Activated CD4-positive, alpha-beta T cell treated with anti-CD3 and anti-CD28 coated beads, Interleukin-2, Interleukin-6, amounts not matched to agents 100 ng/mL and 50 ng/mL, durations not matched to agents 16 hours and 8 hours (primary cell): ENCODE data around the gene ACTL6B.

Source experiments
- DNase-seq: peaks from one replicate; pipeline ENCODE4 v3.0.0-alpha.2; 2020

Gene ACTL6B

DNA sequence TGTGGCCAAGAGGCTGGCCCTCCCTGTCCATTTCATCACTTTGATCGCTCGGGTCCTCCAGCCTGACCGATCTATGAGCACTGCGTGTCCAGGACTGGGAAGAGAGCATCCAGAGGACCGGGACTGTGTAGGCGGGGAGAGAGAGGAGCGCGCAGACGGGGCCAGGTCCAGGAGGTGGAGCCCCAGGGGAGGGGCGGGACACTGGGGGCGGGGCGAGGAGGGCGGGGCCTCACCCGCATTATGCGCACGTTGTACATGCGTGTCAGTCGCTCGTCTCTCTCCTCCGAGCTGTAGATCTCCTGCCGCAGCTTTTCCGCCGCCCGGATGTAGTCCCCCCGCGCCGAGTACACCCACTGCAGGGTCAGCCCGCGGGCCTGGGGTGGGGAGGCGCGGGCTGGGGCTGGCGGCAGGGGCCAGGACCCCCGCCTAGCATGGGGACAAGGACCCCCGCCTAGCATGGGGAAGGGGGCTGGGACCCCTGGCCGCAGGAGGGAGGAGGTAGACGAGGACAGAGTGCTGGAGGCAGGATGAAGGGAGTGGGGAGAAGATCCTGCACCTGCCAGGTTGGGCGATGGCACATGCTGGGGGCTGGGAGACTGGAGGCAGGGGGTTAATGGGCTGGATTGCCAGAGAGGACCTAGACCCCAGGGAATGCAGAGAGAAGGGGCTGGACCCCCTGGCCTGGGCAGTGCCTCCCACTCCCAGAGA is 29.6 kb downstream of the ACTL6B start:
- DNase-seq: peak; percentile 93

DNA sequence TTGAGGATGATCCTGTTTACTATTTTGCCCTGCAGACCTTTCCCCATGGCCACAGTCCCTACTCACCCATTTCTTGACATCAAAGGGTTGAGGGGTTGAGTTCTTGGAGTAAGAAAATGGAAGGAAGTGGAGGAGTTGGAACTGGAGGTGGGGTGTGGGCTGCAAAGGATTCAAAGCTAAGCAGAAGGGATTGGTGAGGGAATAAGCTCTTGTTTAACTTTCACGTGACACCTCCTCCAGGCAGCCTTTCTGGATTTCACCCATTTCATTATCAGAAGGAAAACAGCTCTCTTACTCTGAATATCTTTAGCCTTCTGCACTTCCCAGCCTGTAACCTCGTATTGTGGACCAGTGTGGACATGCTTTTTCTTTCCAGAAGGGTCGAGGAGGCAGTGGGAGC is 30.2 kb downstream of the ACTL6B start:
- no peak for DNase-seq

DNA sequence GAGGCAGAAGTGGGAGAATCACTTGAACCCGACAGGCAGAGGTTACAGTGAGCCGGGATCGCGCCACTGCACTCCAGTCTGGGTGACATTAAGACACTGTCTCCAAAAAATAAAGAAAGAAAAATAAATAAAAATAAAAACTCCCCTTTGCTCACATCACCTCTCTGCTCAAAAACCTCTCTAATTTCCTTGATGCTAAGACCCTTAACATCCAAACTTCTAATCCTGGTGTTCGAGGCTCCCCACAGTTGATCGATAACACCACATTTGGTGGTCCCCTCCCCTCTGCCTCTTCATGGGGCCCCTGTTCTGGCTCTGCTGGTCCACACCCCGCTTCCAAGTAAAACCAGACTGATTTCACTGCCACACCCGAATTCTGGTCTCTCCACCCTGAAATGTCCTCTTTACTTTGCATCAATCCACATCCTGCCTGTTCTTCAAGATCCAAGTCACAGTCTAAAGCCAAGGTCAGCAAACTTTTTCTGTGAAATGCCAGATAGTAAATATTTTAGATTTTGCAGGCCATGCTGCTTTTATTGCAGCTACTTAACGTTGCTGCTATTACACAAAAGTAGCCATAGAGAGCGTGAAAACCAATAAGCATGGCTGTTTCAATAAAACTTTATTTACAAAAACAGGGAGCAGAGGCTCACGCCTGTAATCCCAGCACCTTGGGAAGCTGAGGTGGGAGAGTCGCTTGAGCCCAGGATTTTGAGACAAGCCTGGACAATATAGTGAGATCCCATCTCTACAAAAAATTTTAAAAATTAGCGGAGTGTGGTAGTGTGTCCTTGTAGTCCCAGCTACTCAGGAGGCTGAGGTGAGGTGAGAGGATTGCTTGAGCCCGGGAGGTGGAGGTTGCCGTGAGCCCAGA is 32.1 kb downstream of the ACTL6B start:
- DNase-seq: no peak

DNA sequence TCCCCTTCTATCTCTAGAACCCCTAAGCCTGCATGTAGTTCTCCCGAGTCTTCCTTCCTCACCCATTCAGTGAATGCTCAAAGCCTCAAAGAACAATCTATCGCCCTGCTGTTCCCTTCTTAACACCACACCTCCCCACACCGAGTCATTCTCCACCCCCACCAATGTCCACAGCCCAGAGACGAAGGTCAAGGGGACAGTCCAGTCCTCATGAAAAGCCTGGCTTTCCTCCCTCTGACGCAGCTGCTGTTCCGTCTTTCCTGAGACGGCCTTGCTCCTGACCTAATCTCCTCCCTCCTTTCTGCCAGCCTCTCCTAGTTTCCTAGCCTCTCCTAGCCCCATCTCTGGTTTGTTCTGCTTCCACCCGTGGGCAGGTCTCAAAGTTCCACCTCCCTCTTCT is 34.7 kb downstream of the ACTL6B start:
- DNase-seq: no peak

DNA sequence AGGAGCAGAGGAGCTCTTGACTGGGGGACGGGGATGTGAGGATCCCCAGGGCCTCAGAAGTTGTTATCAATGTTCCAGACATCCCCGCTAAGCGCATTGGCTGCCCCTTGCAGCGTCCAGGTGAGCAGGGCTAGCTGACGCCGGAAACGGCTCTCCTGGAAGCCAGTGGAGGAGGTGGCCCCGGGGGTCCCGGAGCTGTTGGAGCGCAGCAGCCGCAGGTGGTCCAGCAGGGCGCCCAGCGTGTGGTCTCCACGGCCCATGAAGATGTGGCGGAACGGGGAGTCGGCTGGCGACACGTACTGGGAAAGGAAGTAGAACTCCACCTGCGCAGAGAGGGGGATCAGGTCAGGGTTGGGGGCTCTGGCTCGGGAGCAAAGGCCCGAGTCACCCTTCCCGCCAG is 35.4 kb downstream of the ACTL6B start:
- DNase-seq: no peak

DNA sequence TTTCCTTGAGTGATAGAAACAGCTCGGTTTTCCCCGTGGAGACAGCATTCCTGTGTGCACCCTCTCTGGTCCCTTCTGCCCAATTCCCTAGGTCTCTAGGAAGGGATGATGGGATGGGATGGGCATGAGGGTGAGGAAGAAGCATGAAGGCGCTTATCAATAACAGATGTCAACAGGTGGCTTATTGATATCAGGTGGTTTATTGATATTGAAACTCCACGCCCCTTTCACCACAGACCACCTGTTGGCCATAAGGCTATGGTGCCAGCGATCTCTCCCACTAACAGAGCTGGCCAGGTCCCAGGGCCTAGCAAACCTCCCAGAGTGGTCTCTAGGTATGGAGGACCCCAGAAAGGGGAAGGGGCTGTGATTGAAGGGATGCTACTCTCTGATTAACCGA is 36.0 kb downstream of the ACTL6B start:
- no peak for DNase-seq

DNA sequence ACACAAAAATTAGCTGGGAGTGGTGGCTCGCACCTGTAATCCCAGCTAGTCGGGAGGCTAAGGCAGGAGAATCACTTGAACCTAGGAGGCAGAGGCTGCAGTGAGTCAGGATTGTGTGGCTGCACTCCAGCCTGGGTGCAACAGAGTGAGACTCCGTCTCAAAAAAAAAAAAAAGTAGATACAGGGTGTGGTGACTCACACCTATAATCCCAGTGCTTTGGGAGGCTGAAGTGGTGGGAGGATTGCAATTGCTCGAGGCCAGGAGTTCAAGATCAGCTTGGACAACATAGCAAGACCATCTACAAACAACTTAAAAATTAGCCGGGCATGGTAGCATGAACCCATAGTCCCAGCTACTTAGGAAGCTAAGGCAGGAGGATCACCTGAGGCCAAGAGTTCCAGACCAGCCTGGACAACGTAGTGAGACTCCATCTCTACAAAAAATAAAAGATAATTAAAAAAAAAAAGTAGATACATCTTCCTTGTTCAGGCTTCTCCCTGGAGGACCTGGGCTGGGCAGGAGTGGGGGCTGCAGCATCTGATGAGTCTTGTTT is 41.9 kb downstream of the ACTL6B start:
- DNase-seq: no peak

DNA sequence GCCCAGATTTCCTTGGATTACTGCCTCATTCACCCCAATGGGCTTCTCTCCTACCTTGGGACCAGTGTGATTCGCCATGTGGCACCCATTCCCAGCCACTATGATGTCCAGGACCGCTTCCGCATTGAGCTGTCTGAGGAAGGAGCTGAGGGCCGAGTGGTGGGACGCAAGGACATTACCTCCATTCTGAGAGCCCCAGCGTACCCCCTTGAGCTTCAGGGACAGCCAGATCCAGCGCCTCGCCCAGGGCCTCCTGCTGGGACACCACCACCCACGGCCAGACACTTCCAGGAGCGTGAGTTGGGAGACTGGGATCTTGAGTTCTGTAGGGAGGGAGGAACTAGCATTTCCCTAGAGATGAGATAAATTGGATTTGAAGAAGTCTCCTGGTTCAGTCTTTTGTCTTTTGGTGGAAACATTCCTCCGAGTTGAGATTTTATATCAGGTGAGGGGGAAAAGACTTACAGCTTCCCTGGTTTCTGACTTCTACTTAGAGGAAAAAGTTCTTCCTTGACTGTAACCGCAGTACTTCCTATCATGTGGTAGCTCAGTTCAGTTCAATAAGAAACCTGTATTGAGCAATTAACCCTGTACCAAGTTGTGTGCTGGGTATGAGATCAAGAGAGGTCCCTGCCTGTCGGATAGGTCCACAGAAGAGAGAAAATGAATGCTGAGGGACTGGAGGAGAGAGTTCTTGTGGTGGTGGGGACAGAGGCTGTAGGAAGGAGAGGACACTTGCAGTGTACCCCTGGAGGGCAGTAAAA is 42.7 kb downstream of the ACTL6B start:
- DNase-seq: peak; percentile 30

DNA sequence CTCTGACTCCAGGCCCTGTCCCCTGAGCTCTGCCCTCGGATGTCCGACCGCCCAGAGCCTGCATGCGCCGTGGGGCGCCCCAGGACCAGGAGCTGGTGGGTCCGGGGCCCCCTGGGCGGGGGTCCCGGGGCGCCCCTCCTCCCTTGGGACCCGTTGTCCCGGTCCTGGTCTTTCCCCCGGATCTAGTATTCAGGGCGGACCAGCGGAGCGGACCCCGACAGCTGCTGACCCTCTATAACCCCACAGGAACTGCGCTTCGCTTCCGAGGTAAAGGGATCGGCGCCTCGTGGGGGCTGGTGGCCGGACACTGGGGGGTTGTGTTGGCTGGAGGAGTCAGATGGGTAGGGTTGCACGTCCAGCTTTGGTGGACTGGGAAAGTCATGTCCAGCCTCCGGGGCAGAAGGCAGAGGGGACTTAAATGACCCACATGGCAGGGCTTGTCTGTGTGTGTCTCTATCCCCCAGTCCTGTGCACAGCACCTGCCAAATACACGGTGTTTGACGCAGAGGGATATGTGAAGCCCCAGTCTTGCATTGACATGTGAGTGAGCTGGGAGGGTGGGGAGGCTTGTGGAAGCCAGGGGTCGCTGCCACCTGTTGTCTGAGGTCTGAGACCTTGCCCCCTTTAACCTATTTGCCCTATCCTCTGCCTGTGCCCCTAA is 43.4 kb downstream of the ACTL6B start:
- DNase-seq: no peak

DNA sequence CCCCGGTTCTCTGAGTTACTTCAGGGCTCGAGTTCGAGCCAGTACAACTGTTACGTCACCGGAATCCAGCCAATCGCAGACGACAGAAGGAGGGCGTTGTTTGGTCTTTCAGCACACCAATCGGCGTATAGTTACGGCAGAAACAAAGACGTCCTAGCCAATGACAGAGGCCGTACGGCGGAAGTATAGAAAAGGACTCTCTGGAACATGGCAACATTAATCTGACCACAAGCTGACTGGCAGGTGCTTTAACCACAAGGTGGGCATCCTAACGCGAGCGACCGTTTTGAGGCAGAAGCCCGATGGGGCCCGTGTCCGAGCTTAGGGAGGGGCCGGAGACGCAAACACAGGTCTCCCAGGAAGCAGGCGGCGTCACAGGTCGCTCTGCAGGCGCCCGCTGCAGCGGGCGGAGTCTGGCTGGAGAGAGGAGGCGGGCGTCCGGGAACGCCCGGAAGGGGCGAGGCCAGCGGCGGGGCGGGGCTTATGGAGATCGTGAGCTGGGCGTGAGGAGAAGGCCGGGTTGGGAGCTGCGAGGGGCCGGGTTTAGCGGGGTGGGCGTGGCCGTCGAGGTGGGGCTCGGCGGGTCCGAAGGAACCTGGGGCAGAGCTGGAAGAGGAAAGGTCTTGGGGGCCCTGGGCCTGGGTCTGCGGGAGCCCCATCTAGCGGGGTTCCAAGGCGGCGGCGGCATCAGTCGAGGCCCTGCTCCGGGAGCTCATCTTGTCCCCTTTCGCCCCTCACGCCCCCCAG is 44.1 kb downstream of the ACTL6B start, which contains the start of gene MOSPD3:
Gene MOSPD3, plus strand, starts transcription at position 558 of the 747 bp plus-strand sequence. CDS start 252 bp downstream, outside the sequence.
- peak; percentile 99 for DNase-seq

DNA sequence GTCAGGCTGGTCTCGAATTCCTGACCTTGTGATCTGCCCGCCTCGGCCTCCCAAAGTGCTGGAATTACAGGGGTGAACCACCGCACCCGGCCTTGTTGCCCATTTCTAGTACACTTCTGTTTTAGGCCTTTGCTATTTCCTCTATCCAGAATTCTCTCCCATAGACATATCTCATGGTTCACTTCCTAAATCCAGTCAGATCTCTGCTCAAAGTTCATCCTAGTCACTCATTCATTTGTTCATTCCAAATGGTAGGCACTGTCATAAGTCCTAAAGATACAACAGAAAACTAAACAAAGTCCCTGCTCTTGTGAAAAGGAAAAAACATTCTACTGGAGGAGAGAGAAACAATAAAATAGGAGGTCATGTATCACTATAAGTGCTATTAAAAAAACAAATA is 46.3 kb downstream of the ACTL6B start:
- DNase-seq: no peak

DNA sequence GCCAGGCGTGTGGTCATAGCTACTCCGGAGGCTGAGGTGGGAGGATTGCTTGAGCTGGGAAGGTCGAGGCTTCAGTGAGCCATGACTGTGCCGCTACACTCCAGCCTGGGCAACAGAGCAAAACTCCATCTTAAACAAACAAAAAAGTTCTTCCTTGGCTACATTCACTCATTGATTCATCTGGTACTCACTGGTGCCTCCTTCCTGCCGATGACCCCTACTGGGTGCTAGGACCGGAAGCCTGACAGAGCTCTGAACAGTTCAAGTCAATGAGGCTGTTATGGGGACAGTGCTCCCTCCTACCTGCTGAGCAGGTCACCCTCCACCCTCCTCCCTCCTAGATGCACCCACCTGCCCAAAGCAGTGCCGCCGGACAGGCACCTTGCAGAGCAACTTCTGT is 49.1 kb downstream of the ACTL6B start:
- DNase-seq: no peak

DNA sequence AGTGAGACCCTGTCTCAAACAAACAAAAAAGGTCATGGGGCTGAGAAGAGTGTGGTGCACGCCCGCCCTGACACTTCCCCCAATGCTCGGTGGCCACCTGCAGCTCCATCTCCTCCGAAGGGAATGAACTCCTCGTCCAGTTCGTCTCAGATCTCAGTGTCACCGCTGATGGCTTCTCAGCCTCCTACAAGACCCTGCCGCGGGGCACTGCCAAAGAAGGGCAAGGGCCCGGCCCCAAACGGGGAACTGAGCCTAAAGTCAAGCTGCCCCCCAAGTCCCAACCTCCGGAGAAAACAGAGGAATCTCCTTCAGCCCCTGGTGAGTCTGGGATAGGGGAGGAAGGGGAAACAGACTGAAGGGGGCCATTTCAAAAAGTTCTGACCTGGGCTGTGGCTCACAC is 49.9 kb downstream of the ACTL6B start:
- DNase-seq: no peak

DNA sequence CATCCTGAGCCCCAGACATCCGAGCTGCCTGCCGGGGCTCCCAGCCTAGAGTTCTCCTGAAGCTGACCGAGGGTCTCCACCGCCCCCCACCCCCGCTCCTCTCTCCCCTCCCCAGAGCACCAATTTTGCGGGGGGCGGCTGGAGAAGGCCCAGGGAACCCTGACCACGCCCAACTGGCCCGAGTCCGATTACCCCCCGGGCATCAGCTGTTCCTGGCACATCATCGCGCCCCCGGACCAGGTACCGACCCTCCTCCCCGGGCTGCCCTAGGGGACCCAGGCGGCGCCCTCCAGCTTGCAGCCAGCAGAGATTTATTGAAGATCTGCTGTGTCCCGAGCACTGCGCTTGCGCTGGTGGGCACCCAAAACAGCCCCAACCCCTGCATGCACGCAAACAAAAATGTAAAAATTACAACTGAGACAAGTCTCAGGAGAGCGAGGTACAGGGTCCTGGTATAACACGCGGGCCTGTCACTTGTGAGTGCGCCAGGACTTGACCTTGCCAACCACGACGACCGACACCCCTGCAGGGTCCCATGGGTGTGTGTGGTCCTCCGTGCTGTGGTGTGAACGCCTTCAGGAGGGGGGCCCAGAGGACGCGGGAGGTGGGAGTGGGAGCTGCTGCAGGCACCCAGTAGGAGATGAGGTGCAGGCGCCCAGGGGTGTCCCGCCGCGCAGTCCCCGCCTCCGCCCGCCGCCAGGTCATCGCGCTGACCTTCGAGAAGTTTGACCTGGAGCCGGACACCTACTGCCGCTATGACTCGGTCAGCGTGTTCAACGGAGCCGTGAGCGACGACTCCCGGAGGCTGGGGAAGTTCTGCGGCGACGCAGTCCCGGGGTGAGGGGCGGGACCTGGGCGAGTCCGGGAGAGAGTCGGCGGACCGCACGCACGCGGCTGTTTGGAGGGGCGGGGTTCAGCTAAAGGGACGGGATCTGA is 51.0 kb downstream of the ACTL6B start:
- peak; percentile 38 for DNase-seq

DNA sequence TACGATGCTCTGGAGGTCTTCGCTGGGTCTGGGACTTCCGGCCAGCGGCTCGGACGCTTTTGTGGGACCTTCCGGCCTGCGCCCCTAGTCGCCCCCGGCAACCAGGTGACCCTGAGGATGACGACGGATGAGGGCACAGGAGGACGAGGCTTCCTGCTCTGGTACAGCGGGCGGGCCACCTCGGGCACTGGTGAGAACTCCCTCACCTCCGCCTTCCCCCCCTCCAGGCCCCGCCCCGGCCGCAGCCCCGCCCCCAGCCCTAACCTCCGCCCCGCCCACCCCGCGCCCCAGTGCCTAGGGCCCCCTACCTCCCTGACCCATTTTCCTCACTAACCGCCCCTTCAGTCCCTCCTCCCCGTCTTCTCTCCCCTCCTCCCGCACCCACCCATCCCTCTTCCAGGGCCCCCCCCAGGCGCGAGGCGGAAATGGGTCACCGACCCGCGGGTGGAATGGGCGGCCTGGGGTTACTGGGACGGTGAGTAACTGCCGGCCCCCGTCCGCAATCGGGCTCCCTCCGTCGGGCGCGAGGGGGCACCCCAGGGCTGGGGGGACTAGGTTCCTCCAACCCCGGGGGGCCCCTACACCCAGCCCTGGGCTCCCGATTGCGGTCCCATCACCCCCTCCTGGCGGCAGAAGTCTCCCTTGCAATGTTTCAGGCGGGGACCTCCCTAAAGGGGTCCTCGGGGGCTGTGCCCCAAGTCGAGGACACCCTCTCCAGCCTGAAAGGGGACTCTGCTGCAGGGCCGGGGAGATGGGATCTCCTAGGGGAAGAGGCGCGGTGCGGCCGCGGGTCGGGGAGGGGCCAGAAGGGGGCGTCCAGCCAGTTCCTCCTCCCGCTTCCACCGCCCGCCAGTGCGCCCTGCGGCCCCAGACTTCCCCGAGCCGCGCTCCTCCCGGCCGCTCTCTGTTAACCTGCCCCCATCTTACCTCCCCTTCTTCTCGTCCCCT is 51.9 kb downstream of the ACTL6B start:
- peak; percentile 74 for DNase-seq

DNA sequence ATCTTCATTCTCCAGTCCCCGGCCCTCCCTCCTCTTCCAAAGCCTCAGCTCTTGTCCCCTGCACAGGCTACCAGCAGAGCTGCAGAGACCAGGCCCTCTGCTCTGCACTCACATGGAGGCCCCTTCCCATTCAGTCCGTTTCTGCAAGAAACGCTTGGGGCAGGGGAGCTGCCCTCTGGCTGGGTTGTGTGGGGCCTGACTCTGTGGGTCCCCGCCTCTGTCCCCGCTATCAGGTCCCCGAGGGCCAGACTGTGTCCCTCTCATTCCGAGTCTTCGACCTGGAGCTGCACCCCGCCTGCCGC is 52.6 kb downstream of the ACTL6B start:
- DNase-seq: no peak

DNA sequence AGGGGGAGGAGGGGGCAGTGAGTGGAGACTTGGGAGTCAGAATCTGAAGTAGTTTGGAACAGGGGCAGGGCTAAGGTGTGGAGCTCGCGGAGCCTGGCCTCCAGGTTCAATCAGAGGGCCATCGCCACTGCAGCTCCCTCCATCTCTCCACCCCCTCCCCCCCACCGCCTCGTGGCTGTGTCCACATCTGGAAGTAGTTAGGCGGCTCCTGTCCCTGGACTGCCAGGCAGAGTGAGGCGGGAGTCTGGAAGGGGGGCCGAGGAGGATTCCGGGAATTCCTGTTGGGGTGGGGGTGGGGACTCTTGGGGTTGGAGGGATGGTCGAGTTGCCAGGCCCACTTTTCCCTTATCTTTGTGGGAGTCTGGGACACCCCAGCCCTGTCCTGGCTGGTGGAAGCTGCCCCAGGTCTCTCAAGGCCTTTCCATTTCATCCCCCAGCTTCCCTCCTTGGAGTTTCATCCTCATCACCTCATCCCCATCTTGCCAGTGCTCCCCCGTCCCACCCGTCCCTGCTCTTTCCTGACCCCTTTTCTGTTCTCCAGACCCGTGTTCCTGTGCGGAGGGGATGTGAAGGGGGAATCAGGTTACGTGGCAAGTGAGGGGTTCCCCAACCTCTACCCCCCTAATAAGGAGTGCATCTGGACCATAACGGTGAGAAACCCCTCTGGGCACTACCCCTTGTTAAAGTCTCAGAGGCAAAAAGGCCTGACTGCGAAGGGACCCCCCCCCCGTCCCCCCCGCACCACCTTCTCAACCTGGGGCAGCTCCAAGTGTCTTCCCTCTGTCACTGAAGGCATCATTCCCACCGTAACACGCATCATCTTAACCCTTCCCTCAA is 53.1 kb downstream of the ACTL6B start:
- DNase-seq: no peak

DNA sequence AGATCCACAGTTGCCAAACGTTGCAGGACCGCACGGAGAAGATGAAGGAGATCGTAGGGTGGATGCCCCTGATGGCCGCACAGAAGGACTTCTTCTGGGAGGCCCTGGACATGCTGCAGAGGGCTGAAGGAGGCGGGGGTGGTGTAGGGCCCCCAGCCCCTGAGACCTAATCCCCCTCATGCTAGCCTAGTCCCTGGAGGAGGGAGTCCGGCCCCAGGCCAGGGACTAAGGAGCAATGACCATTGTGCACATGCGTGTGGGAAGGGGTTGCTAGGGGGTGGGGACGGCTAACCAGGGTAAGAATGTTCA is 55.6 kb downstream of the ACTL6B start:
- no peak for DNase-seq
